HG02610 (cell line): ENCODE data around the gene GNG2.

Experiments used
- ATAC-seq: cut with Tn5 transposase; IDR thresholded peaks from one replicate; pipeline ENCODE4 v1.9.1; 2021; ENCODE audit warnings: mild to moderate bottlenecking, moderate library complexity; ENCODE audit not compliant: unreplicated experiment

GNG2 gene

DNA sequence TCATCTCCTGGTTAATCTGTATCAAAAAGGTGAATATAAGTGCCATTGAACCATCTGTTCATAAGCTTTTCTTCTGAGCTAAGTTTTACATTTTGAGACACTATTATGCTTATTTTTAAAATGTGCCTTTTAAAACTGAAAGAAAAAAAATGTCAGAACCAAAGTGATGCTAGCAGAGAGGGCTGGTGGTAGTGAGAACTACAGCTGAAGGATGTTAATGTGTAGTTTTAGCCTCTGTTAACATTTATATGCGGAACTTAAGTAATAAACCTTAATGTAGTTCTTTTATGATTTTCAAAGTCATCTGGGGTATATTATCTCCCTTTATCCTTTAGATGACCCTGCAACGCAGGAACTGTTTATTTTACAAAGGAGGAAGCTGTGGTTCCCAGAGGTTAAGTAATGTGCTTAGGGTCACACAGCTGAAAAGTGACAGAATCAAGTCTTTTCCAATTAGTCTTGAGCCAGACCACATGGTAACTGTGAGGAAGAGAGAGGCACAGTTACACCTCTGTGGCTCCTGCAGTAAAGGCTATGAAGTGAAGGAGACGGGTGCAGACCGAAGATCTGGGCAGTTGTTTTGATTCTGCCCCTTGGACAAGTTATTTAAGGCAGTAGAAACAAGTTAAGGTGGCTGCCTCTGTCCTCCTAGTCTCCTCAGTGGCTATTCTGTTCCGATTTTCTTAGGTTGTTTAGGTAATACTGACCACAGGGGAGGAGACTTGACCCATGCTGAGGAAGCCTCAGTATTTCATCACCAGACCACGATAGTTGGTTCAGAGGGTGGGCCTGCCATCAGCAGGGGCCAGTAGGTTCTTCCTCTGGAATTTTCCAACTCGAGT lies 23.9 kb downstream of the GNG2 start:
- peak; percentile 72 for ATAC-seq

DNA sequence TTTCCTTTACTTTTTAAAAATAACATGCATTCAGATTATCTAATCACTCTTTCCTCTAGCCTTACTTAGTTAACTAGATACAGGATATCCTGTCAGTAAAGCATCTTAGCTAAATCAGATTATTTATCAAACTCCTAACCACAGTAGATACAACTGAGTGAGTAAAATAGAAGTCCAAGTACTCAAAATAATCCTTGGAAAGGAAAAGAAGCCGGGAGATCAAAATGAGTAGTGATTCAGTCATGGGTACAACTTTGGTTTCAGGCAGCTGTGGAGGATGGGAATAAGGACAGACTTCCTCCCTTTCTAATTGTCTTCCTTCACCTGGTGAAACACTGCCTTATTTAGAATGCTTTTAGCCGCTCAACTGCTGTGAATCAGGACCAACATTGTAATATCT lies 29.4 kb downstream of the GNG2 start:
- ATAC-seq: no peak

- ATAC-seq: no peak
Observed at GRCh38 chr14:51894250-51894649, 33.8 kb downstream of the GNG2 start.

DNA sequence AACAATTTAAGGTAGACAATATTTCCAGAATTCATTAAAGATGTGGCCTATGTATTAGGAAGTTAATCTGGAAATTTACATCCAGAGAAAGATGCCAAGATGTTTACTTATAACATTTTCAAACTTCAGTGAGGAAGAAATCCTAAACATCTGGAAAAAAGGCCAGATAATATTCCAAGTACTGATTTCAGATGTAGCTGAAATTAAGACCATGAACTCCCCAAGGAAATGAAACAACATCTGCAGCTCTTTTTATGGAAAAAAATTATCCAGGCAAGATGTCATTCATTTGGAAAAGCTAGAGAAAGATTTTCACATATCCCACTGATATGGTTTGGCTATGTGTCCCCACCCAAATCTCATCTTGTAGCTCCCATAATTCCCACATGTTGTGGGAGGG lies 35.0 kb downstream of the GNG2 start:
- ATAC-seq: no peak

GRCh38 chr14:51897791-51898355 lies 37.5 kb downstream of the GNG2 start:
- ATAC-seq: no peak

DNA sequence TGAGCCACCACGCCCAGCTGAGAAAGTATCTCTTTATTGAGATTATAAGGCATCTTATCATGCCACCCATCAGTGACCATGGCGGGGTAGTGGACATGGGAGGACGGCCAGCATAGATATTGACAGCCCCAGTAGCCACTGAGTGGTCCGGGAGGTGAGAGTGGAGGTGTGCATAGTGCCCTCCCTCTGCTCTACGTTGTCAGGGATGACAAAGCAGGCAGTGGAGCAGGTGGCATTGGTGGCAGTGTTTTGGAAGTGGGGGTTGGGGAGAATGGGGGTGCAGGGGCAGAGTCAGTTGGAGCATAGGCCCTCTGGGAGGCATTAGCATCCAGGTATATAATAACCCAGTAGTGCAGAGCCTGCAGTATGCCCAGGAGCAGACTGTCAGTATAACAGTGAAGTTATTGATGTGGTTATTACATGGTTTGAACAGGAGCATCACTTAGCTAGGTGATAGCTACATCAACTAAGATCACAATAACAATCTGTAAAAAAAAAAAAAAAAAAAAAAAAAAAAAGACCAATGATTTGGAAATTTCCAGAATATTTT lies 41.1 kb downstream of the GNG2 start:
- ATAC-seq: no peak

DNA sequence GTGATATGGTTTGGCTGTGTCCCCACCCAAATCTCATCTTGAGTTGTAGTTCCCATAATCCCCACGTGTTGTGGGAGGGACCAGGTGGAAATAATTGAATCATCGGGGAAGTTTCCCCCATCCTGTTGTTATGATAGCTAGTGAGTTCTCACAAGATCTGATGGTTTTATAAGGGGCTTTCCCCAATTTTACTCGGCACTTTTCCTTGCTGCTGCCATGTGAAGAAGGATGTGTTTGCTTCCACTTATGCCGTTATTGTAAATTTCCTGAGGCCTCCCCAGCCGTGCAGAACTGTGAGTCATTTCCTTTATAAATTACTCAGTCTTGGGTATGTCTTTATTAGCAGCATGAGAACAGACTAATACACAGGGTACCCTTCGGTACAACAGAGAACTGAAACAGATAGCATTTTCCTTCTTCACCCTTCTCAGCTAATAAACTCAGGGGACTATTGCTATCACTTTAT lies 45.3 kb downstream of the GNG2 start:
- ATAC-seq: peak; percentile 97

DNA sequence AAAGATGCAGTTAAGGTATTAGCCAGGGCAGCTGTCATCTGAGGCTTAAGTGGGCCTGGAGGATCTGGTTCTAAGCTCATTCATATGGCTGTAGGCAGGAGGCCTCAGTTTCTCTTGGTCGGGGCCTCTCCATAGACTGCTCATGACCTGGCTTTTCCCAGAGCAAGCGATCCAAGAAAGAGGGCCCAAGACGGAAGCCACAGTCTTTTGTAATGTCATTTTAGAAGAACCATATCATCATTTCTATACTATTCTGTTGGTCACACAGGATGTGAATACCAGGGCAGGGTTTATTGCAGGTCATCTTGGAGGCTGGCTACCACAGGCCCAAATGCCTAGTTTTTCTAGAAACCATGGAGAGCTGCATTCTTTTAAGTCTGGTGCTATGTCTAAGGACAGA lies 47.7 kb downstream of the GNG2 start:
- ATAC-seq: no peak

GRCh38 chr14:51912112-51912786 lies 51.8 kb downstream of the GNG2 start:
- no peak for ATAC-seq

DNA sequence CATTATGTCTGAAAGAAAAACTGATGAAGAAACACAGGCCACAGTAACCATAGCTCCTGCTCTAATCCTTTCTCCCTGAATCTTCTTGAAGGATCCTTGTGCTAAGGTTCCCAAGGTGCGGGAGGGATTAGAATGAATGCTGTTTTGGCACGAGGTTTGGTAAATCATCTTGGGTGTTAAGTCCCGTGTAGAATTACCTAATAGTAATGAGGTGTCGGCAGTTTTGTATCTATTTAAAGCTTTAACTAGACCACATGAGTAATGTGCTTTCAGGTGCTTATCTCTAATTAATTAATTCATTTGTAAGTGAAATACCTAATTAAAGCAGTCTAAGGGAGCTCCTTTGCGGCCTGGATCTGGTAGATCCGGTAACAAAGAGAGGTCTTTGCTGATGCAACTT lies 53.9 kb downstream of the GNG2 start:
- ATAC-seq: no peak

DNA sequence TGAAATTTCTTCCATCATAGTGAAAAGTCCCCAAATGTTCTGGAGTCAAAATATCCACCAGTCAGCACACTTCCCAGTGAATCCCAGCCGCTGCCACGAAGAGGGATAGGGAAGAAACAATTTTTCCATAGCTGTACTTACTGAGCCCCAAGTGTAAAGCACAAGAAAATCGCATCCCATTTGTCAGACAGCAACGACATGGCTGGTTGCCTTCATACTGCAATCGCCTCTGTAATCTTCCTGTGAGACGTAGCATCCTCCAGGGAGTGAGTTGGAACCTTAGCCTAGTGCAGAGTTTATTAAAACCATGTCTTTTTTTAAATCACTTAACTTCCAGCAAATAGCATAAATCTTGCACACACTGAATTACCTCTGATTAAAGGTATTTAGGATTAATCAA lies 56.8 kb downstream of the GNG2 start:
- ATAC-seq: no peak

GRCh38 chr14:51921026-51921425 lies 60.6 kb downstream of the GNG2 start:
- ATAC-seq: no peak

DNA sequence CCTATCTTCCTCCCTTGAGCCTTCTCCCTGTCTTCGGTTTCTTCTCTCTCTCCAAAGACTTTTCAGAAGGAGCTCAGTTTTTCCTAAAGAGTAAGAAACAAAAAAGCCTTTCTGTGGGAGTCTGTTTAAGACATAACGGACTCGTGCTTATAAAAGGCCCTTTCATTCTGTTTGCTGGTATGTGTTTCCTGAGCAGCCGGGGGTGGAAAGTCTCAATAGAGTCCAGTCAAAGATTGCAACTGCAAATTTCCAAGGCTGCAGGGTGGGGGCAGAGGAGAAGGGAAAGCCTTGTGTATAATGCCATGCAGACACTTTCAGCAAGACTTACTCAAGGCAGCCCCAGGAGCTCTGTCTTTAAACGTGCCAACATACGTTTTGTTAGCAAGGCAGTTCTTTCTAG lies 62.2 kb downstream of the GNG2 start:
- ATAC-seq: no peak

GRCh38 chr14:51924600-51924999 lies 64.2 kb downstream of the GNG2 start:
- no peak for ATAC-seq

DNA sequence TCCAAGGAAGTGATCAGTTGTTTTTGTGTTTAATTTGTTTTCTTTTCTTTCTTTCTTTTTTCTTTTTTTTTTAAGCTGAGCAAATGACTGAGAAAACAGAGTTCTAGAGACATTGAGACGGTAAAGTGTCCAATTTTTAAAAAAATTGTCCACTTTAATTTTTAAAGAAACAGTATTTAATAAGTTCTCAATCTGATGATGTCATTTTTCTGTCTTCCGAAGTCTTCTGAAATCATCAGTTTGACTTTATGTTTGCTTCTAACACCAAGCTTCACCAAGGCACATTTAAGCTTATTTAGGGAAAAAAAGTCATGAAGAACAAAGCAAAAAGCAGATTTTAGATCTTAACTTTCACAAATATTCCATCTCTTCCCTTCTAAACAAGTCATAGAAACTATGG lies 65.6 kb downstream of the GNG2 start:
- ATAC-seq: no peak

- no peak for ATAC-seq
Observed at GRCh38 chr14:51926449-51926848, 66.0 kb downstream of the GNG2 start.

GRCh38 chr14:51928568-51928967 lies 68.2 kb downstream of the GNG2 start:
- no peak for ATAC-seq

- ATAC-seq: no peak
Observed at GRCh38 chr14:51929166-51929565, 68.8 kb downstream of the GNG2 start.

DNA sequence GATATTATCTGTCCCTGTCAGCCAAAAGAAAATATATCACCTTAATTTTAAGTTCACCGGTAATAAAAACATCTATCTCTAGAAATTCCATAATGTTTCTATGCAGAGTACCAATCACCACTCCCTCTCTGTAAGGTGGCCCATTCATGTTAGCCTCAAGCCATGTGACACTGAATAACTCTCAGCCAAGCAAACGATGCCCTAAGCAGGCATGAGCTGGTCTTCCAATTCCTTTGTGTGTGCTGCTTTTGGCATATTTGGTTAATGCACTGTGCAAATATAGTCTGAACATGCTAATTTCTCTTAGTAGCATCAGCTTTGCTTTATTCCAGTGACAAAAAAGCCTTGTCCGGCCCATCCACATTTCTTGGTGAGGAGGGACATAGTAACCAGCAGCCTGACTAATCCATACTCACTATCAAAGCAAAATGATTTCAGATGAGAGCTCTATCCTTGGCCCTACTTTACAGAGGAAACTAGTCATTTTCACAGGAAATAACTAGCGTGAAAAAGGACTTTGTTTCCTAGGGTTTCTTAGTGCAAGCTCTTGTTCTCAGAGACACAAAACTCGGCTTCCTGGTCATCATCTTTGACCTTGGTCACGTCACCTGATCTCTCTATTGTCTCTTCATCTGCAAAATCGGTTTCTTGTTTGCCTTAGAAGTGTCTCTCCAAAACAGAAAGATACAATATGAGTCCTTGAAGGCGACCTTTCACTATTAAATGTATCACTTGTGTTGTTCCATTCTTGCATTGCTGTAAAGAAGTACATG lies 69.7 kb downstream of the GNG2 start:
- no peak for ATAC-seq

- ATAC-seq: no peak
Observed at GRCh38 chr14:51931308-51931707, 70.9 kb downstream of the GNG2 start.

GRCh38 chr14:51933191-51933590 lies 72.8 kb downstream of the GNG2 start:
- ATAC-seq: no peak
